Psoas muscle (tissue), 8 donors: Measurements from ENCODE around the gene S100A11. TPM values are rescaled to one million over a fixed set of nuclear protein-coding genes. Genes with fewer than 3 reads are reported as not detected.
"Not testable (repeated sequence)": the region's sequence is repeated elsewhere in the genome, so short reads cannot be mapped to it uniquely, and the experiment has no call there.

Experiments
- ATAC-seq, 4 donors: fragments of 200-7000 bp; cut with Tn5 transposase; one replicate each; pipeline ENCODE4 v1.9.1; 2020; ENCODE audit warnings: moderate library complexity in 3 of 4, mild to moderate bottlenecking in 2 of 4
- DNase-seq, 2 donors: peaks; one replicate each; pipeline ENCODE4 v3.0.0-alpha.2; 2020
- H3K27ac ChIP-seq: fragments of 200-600 bp; one replicate; pipeline ENCODE4 v1.8.0; 2022
- H3K27me3 ChIP-seq, 3 donors: fragments of 200-600 bp in 1 of 3; one replicate each; pipeline versions ENCODE4 v1.6.1 to v1.8.0; 2013 to 2022; ENCODE audit warnings: low read length in 2 of 3, mild to moderate bottlenecking in 2 of 3, moderate library complexity in 1 of 3; ENCODE audit not compliant: insufficient read depth in 3 of 3
- H3K36me3 ChIP-seq, 2 donors: fragments of 200-600 bp in 1 of 2; one replicate each; pipeline versions ENCODE4 v1.6.1 to v1.8.0; 2013 to 2022; ENCODE audit warnings: low read depth in 1 of 2, mild to moderate bottlenecking in 1 of 2, moderate library complexity in 1 of 2; ENCODE audit not compliant: insufficient read depth in 1 of 2
- H3K4me1 ChIP-seq: fragments of 200-600 bp; one replicate; pipeline ENCODE4 v1.8.0; 2022
- H3K4me3 ChIP-seq: fragments of 200-600 bp; one replicate; pipeline ENCODE4 v1.8.0; 2022; ENCODE audit warnings: mild to moderate bottlenecking
- H3K9me3 ChIP-seq: fragments of 200-600 bp; one replicate; pipeline ENCODE4 v1.8.0; 2022
- WGBS, 3 donors: extraction: QIAGEN DNeasy Blood & Tissue Kit; methylation state at CpG; one replicate each; pipeline versions ENCODE4 v1.1.6 to v1.1.7; 2013; 5-methylcytosine and 5-hydroxymethylcytosine counted together
- intact Hi-C, 2 donors: fragments of 100-400 bp; cut with DNase I; formaldehyde crosslinking; loops; one replicate each; pipeline versions ENCODE4 v1.11.0 to v1.14.2; 2022
- long read RNA-seq, 2 donors: library from polyadenylated mRNA; unstranded; transcript quantifications; one replicate each; pipeline ENCODE4 v2.0.0, GENCODE V29; 2021
- polyA plus RNA-seq, 3 donors: library from polyadenylated mRNA; stranded (reverse); fragments of 200-250 nt; gene quantifications; one replicate each; pipeline ENCODE4 v1.2.3, GENCODE V29; 2013
- total RNA-seq, 4 donors: library from RNA; stranded (reverse); fragmentation: NEBNext Ultra II Directional in 2 of 4; extraction: Animal tissue kit (Norgen Biotek cat#: 25700) in 2 of 4; gene quantifications; one replicate each; pipeline versions ENCODE4 v1.2.1 to v1.2.4, GENCODE V29; 2021 to 2023
- TF ChIP-seq, protein P1 (sequence below): fragments of 200-600 bp; IDR thresholded peaks from one replicate; pipeline ENCODE4 v1.8.0; 2022; ENCODE audit warnings: antibody characterized with exemption
- donor health status: healthy with polysubstance abuse.
- donor health status: DM: no; HTN: no; CAD: no; lungs with moderate emphysema.
- donor health status: Bipolar disorder and iron deficiency.
- donor health status: healthy.
- donor health status: DM: yes; HTN: yes; CAD: no.
- donor health status: DM: no; HTN: no; CAD: no.
- donor health status: DM: no; HTN: no; CAD: no.
- donor health status: DM: yes; HTN: yes; CAD: no.

Gene S100A11
- total RNA-seq: 10 to 100 TPM; 36.7 to 68.5 (median 47.1) TPM
- polyA plus RNA-seq: 100 to 1,000 TPM in 1 of 3 donors, 10 to 100 TPM in 2; 61.2 to 500 (median 96.1) TPM
- long read RNA-seq, donor 1, transcript S100A11-201 (3 exons, 594 nt): major isoform, 20 of 20 reads
- long read RNA-seq, donor 1, partial matches to known transcripts: 0 of 20 reads
- long read RNA-seq, donor 1, other reads (novel, unspliced or antisense): 0 of 20 reads
- long read RNA-seq, donor 2, transcript S100A11-201 (3 exons, 594 nt): major isoform, 23 of 23 reads
- long read RNA-seq, donor 2, partial matches to known transcripts: 0 of 23 reads
- long read RNA-seq, donor 2, other reads (novel, unspliced or antisense): 0 of 23 reads

DNA sequence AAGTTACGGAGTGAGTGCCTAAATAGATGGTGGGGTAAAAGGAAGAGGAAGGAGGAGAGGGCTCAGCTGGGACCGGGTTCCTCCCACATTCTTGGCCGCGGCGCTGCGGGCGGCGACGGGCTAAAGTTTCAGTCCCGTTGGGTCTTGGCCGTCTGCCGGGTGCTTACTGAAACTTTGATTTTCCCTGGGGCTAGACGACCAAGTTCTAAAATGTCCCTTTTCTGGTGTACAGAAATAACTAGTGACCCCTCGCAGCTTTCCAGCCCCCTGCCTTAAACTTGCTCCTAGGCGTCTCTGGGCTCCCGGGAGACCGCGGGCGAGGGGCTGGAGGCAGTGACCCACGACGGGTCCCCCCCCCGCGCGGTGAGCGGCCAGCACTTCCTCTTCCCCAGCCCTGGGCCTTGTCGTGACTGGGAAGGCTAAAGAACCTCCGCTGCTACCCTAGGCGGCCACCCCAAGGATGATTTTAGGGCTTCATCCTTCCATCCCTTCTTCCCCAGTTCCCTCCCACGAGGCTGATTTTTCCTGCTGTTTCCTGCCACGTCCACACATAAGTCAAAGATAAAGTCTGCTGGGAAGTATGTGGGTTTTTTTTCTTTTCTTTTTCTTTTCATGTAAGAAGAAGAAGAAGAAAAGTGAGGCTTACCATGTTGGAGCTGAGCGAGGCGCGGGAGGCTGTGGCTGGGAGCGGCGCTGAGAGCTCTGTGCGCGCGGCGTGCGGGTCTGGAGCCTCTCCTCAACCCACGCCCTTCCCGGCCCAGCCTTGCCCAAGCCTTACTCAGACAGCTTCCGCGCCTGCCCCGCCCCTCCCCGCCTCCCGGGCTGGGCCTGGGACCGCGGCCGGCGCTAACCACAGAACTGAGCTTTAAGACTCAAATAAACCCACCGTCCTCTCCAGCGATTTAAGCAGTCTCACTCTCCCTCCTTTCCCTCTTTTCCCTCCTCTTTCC lies at the start of gene S100A11:
TSS of gene S100A11 (minus strand) at position 738 of the 950 bp plus-strand sequence. CDS start at position 649, 89 bp downstream.
- H3K27me3 ChIP-seq: peaks cover 0 to 34% (median 0%) of the 10 kb centered on the region in 3 donors
- TF ChIP-seq, protein P1, sequence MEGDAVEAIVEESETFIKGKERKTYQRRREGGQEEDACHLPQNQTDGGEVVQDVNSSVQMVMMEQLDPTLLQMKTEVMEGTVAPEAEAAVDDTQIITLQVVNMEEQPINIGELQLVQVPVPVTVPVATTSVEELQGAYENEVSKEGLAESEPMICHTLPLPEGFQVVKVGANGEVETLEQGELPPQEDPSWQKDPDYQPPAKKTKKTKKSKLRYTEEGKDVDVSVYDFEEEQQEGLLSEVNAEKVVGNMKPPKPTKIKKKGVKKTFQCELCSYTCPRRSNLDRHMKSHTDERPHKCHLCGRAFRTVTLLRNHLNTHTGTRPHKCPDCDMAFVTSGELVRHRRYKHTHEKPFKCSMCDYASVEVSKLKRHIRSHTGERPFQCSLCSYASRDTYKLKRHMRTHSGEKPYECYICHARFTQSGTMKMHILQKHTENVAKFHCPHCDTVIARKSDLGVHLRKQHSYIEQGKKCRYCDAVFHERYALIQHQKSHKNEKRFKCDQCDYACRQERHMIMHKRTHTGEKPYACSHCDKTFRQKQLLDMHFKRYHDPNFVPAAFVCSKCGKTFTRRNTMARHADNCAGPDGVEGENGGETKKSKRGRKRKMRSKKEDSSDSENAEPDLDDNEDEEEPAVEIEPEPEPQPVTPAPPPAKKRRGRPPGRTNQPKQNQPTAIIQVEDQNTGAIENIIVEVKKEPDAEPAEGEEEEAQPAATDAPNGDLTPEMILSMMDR: no peak
- H3K4me1 ChIP-seq: peaks cover 8% of the 10 kb centered on the region
- H3K27ac ChIP-seq: peak within 1 kb of the TSS; percentile 83
- intact Hi-C loops: no loop called here
- 1% methylated on average over 51 to 53 of the region's 53 CpGs for WGBS, 3 donors
- peak; percentile 92 for DNase-seq
- peaks cover 10 to 19% of the 10 kb centered on the region in 2 donors for H3K36me3 ChIP-seq
- H3K4me3 ChIP-seq: peak within 1 kb of the TSS; percentile 69
- no peaks in the 10 kb centered on the region for H3K9me3 ChIP-seq
- peak; percentile 84 to 92 (median 88) for ATAC-seq

DNA sequence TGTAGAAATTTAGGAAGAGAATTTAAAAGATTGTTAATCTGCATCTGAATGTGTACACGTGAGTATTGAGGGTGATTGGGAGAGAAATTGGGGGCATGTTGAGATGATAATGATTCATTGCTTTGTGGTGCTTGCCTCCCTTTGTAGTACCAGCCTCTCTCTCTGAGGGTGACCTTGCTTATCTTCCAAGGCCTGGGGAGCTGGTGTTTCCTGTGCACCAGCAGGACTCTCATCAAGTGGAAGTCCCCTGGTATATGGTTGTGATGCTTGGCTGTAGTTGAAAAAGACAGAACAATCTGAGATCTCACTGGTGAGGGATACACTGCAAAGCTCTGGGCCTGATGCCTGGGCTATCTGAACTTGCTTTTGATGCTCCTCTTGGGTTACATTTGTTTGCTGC lies 48.0 kb upstream of the S100A11 start:
- Histone ChIP-seq H3K27ac (no peak overlapping the region), H3K9me3 (no peaks in the 10 kb centered on the region), H3K36me3 (no peaks in the 10 kb centered on the region), H3K27me3 (peaks cover 0 to 10% (median 7%) of the 10 kb centered on the region in 3 donors), H3K4me3 (no peak overlapping the region), H3K4me1 (no peaks in the 10 kb centered on the region)
- WGBS, 3 donors: 25 to 31% (median 27%) methylated on average over 1 of the region's 1 CpG
- TF ChIP-seq, protein P1: no peak
- intact Hi-C loops: no loop called here
- ATAC-seq: no peak
- DNase-seq: no peak

DNA sequence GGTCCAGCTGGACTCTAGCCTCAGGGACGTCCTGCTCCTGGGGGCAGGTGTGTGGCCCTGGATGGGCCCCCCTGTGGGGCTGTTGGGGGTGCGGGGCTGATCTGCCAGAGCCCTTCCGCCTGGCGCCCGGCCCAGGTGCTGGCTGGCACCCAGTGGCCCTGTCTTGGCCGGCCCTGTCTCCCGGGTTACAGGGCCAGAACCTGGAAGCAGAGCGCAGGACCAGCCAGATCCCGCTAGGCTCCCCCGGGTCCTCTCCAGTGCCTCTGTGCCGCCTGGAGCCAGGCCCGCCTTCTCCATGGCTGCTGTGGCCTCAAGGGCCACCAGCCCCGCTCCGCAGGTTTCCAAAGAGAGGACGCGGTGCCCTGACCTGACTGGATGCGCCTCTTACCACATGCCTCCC lies 44.2 kb upstream of the S100A11 start:
- H3K27me3 ChIP-seq, H3K4me3 ChIP-seq, H3K27ac ChIP-seq, ATAC-seq, H3K4me1 ChIP-seq, H3K9me3 ChIP-seq, DNase-seq, intact Hi-C loops, H3K36me3 ChIP-seq: not testable (repeated sequence)
- WGBS, 3 donors: 85 to 91% (median 91%) methylated on average over 9 to 17 of the region's 17 CpGs

DNA sequence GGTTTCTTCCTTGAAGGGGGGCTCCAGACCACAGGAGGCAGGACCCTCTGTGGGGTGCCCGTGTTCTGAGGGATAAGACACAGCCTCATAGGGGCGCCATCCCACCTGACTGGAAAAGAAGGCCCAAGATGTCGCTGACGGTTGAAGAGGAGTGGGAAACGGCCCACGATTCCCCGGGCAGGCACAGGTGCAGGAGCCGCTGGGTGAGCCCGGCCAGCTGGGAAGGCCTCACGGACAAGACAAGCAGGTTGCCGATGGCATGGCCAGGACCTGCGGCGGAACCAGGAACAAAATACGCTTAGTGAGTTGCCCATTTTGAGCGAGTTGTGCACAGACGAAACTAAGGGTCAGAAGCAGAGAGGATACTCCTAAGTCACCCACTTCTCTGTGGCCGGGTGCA lies 43.7 kb upstream of the S100A11 start:
- WGBS, 3 donors: 86 to 91% (median 90%) methylated on average over 16 to 17 of the region's 17 CpGs
- H3K27me3 ChIP-seq, ATAC-seq, H3K9me3 ChIP-seq, H3K4me3 ChIP-seq, H3K27ac ChIP-seq, intact Hi-C loops, DNase-seq, H3K4me1 ChIP-seq, H3K36me3 ChIP-seq: not testable (repeated sequence)

DNA sequence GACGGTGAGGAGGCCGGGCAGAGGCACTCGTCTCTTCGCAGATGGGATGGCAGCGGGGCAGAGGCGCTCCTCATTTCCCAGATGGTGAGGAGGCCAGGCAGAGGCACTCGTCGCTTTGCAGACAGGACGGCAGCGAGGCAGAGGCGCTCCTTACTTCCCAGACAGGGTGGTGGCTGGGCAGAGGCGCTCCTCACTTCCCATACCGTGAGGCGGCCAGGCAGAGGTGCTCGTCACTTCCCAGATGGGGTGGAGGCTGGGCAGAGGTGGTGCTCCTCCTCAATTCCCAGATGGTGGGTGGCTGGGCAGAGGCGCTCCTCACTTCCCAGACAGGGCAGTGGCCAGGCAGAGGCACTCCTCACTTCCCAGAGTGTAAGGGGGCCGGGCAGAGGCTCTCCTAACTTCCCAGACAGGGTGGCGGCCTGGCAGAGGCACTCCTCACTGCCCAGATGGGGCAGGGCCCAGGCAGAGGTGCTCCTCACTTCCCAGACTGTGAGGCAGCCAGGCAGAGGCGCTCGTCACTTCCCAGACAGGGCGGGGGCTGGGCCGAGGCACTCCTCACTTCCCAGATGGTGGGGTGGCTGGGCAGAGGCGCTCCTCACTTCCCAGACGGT lies 42.1 kb upstream of the S100A11 start:
- no peaks in the 10 kb centered on the region for H3K36me3 ChIP-seq
- H3K9me3 ChIP-seq: no peaks in the 10 kb centered on the region
- intact Hi-C loops: no loop called here
- DNase-seq (no peak), ATAC-seq (no peak)
- 83 to 85% (median 84%) methylated on average over 24 of the region's 24 CpGs for WGBS, 3 donors
- no peaks in the 10 kb centered on the region for H3K4me1 ChIP-seq
- H3K27me3 ChIP-seq: peaks cover 0 to 5% (median 2%) of the 10 kb centered on the region in 3 donors
- H3K27ac ChIP-seq: no peak overlapping the region
- TF ChIP-seq, protein P1: no peak
- H3K4me3 ChIP-seq: no peak overlapping the region
